Measurements from ENCODE around the gene CAMKK1.

GRCh38 chr17:3857261-3858105, 35.4 kb downstream of the CAMKK1 start:
- no peak for TF ChIP-seq POLR2A (IDR thresholded peaks at IDR 0.05; ENCODE audit: low read depth)
- no peak for TF ChIP-seq EP300 (IDR thresholded peaks at IDR 0.05)
- TF ChIP-seq, protein P1, sequence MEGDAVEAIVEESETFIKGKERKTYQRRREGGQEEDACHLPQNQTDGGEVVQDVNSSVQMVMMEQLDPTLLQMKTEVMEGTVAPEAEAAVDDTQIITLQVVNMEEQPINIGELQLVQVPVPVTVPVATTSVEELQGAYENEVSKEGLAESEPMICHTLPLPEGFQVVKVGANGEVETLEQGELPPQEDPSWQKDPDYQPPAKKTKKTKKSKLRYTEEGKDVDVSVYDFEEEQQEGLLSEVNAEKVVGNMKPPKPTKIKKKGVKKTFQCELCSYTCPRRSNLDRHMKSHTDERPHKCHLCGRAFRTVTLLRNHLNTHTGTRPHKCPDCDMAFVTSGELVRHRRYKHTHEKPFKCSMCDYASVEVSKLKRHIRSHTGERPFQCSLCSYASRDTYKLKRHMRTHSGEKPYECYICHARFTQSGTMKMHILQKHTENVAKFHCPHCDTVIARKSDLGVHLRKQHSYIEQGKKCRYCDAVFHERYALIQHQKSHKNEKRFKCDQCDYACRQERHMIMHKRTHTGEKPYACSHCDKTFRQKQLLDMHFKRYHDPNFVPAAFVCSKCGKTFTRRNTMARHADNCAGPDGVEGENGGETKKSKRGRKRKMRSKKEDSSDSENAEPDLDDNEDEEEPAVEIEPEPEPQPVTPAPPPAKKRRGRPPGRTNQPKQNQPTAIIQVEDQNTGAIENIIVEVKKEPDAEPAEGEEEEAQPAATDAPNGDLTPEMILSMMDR (IDR thresholded peaks at IDR 0.05) = no peak
- TF ChIP-seq POLR2AphosphoS5 (IDR thresholded peaks at IDR 0.05) = no peak
